ENCODE results near the gene ATP11C. TPM values are rescaled to one million over a fixed set of nuclear protein-coding genes. Genes with fewer than 3 reads are reported as not detected.

ATP11C gene
- total RNA-seq, 1 donor from 2014 or later: 48.5 TPM

DNA sequence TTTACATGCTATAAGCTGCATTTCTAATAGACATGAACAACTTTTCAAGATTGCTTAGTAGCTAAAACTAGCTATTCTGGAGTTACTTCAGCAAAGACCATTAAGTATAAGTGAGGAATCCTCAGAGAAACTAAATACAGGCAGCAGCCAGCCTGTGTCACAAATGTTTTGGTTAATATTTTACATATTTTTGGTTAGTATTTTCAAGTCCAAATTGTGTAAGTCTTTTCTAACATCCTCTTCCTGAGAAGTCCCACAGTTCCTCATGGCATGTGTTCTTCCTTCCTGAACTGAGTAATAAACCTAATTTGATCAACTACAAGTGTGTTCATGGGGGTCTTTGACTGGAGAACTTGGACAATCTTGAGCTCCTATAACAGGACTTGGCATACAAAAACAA lies 182.5 kb downstream of the ATP11C start:
- Mint-ChIP-seq H3K36me3 (ENCODE audit: low read depth, unreplicated experiment) (peaks cover 15% of the 10 kb centered on the region), H3K4me3 (ENCODE audit: unreplicated experiment) (no peak overlapping the region), H3K27me3 (ENCODE audit: unreplicated experiment) (peaks cover 9% of the 10 kb centered on the region), H3K4me1 (ENCODE audit: unreplicated experiment) (peaks cover 5% of the 10 kb centered on the region), H3K27ac (ENCODE audit: unreplicated experiment) (no peak overlapping the region), H3K9me3 (ENCODE audit: unreplicated experiment) (no peaks in the 10 kb centered on the region)
- TF ChIP-seq, protein P1, sequence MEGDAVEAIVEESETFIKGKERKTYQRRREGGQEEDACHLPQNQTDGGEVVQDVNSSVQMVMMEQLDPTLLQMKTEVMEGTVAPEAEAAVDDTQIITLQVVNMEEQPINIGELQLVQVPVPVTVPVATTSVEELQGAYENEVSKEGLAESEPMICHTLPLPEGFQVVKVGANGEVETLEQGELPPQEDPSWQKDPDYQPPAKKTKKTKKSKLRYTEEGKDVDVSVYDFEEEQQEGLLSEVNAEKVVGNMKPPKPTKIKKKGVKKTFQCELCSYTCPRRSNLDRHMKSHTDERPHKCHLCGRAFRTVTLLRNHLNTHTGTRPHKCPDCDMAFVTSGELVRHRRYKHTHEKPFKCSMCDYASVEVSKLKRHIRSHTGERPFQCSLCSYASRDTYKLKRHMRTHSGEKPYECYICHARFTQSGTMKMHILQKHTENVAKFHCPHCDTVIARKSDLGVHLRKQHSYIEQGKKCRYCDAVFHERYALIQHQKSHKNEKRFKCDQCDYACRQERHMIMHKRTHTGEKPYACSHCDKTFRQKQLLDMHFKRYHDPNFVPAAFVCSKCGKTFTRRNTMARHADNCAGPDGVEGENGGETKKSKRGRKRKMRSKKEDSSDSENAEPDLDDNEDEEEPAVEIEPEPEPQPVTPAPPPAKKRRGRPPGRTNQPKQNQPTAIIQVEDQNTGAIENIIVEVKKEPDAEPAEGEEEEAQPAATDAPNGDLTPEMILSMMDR (IDR thresholded peaks at IDR 0.05; ENCODE audit: unreplicated experiment): no peak
- no peak for DNase-seq (ENCODE audit: low spot score)

DNA sequence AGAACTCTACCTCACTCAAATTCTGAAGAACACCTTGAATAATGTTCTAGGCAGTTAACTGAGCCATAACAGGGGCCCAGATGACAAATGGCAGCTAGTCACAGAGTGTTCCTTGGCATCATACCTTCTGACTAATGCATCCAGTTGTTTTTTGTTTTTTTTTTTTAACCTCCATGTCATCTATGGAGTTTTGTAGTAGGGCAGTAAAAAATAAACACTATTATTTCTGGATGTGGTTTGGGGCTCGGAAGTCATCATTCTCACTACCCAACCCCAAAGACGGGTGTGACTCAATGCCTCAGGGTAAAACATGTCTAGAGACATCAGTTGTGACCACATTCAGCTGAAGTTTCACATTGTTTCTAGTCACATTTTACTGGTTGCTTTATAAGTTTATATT lies 193.7 kb downstream of the ATP11C start:
- no peak for DNase-seq (ENCODE audit: low spot score)
- TF ChIP-seq, protein P1 (IDR thresholded peaks at IDR 0.05; ENCODE audit: unreplicated experiment): no peak
- no peak overlapping the region for H3K27ac Mint-ChIP-seq (ENCODE audit: unreplicated experiment)
- H3K36me3 Mint-ChIP-seq (ENCODE audit: low read depth, unreplicated experiment): peaks cover 3% of the 10 kb centered on the region
- H3K4me1 Mint-ChIP-seq (ENCODE audit: unreplicated experiment): no peaks in the 10 kb centered on the region
- H3K27me3 Mint-ChIP-seq (ENCODE audit: unreplicated experiment): no peaks in the 10 kb centered on the region
- no peaks in the 10 kb centered on the region for H3K9me3 Mint-ChIP-seq (ENCODE audit: unreplicated experiment)
- H3K4me3 Mint-ChIP-seq (ENCODE audit: unreplicated experiment): no peak overlapping the region

DNA sequence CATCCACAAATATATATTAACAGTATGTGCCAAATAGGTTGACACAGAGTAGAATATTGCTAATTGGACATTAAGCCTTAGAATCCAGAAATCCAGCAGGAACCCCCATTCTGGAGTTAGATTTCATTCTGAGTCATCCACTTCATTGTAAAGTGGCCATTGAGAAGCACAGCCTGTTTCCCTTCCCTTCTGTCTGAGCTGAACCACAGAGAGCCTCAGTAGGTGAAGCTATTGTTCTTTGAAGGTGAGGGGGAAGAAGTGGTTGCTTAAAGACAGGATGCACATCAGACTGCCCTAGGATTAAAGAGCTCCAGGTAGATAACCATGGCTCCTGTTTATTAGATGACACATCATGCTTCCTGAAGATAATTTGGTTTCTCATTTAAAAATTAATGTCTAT lies 194.3 kb downstream of the ATP11C start:
- H3K4me1 Mint-ChIP-seq (ENCODE audit: unreplicated experiment): no peaks in the 10 kb centered on the region
- no peaks in the 10 kb centered on the region for H3K27me3 Mint-ChIP-seq (ENCODE audit: unreplicated experiment)
- H3K9me3 Mint-ChIP-seq (ENCODE audit: unreplicated experiment): no peaks in the 10 kb centered on the region
- TF ChIP-seq, protein P1 (IDR thresholded peaks at IDR 0.05; ENCODE audit: unreplicated experiment): no peak
- DNase-seq (ENCODE audit: low spot score): no peak
- H3K36me3 Mint-ChIP-seq (ENCODE audit: low read depth, unreplicated experiment): peaks cover 3% of the 10 kb centered on the region
- no peak overlapping the region for H3K4me3 Mint-ChIP-seq (ENCODE audit: unreplicated experiment)
- no peak overlapping the region for H3K27ac Mint-ChIP-seq (ENCODE audit: unreplicated experiment)

DNA sequence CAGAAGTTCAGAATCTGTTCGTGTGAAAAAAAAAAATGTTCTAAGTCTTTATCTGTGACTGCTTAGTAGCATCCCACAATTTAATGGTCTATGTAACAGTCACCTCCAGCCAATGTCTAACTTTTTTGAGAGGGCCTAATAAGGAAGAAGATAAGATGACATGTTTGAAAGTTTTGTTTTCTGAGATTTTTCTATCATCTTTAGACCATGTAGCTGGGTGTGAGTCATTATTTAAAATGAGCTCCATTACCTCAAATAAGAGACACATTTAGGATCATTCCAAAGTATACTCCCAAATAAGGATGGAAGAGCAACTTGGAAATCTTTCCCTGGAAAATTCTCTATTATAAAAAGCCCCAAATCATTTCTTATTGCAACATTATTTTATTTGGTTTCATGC lies 196.7 kb downstream of the ATP11C start:
- Mint-ChIP-seq H3K27ac (ENCODE audit: unreplicated experiment) (no peak overlapping the region), H3K27me3 (ENCODE audit: unreplicated experiment) (no peaks in the 10 kb centered on the region), H3K9me3 (ENCODE audit: unreplicated experiment) (no peaks in the 10 kb centered on the region), H3K36me3 (ENCODE audit: low read depth, unreplicated experiment) (peaks cover 3% of the 10 kb centered on the region), H3K4me1 (ENCODE audit: unreplicated experiment) (no peaks in the 10 kb centered on the region), H3K4me3 (ENCODE audit: unreplicated experiment) (no peak overlapping the region)
- TF ChIP-seq, protein P1 (IDR thresholded peaks at IDR 0.05; ENCODE audit: unreplicated experiment): no peak
- DNase-seq (ENCODE audit: low spot score): no peak

DNA sequence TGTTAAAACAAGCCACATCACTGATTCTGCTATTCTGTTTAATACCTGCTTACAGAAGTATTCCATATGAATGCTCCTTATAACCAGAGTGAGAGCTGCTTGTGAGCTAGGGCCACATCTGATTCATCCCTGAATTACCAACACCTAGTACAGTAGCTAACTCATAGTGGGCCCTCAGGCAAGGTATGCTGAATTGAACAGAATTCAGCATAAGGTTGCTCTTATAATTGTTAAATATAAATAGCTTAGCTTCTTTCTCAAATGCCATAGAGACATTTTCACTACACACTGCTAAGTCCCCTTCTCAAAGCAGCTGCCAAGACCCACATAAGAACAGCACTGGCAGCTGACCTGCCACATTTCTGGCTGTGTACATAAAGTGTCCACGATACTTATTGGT lies 197.9 kb downstream of the ATP11C start:
- Mint-ChIP-seq H3K27me3 (ENCODE audit: unreplicated experiment) (no peaks in the 10 kb centered on the region), H3K9me3 (ENCODE audit: unreplicated experiment) (no peaks in the 10 kb centered on the region), H3K4me3 (ENCODE audit: unreplicated experiment) (no peak overlapping the region), H3K36me3 (ENCODE audit: low read depth, unreplicated experiment) (peaks cover 3% of the 10 kb centered on the region), H3K4me1 (ENCODE audit: unreplicated experiment) (no peaks in the 10 kb centered on the region), H3K27ac (ENCODE audit: unreplicated experiment) (no peak overlapping the region)
- TF ChIP-seq, protein P1 (IDR thresholded peaks at IDR 0.05; ENCODE audit: unreplicated experiment): no peak
- no peak for DNase-seq (ENCODE audit: low spot score)
